ENCODE data around the gene EXOC3L4. TPM values are rescaled to one million over a fixed set of nuclear protein-coding genes. Genes with fewer than 3 reads are reported as not detected.

The EXOC3L4 gene
- total and polyA plus RNA-seq, 2 donors (not counting 3 experiments of a cell fraction or from before 2014, with no cell fraction given) = not detected

GRCh38 chr14:103078420-103078749 is 16.1 kb upstream of the EXOC3L4 start:
- Histone ChIP-seq H3K36me3 (ENCODE audit: control insufficient read depth in 2 of 2, extremely low read depth in 1 of 2, insufficient read depth in 2 of 2, low read length in 2 of 2) (no peaks in the 10 kb centered on the region), H3K27me3 (ENCODE audit: control insufficient read depth in 2 of 2, insufficient read depth in 2 of 2, low read length in 2 of 2) (peaks cover 0 to 2% of the 10 kb centered on the region in 2 experiments), H3K9me3 (replicated peaks; ENCODE audit: control insufficient read depth, insufficient read depth, low read length) (no peaks in the 10 kb centered on the region), H3K4me2 (ENCODE audit: insufficient read depth, low read length) (no peak overlapping the region), H3K4me3 (replicated peaks in 1 of 3; ENCODE audit: insufficient read depth in 1 of 3, low read depth in 1 of 3, low read length in 3 of 3) (no peak overlapping the region), H2AFZ (ENCODE audit: low read depth, low read length) (no peak overlapping the region), H4K20me1 (replicated peaks; ENCODE audit: control insufficient read depth, extremely low read depth, insufficient read depth, low read length) (no peaks in the 10 kb centered on the region), H3K27ac (ENCODE audit: insufficient read depth, low read depth, low read length) (no peak overlapping the region), H3K79me2 (ENCODE audit: control insufficient read depth, insufficient read depth, low read length) (no peaks in the 10 kb centered on the region), H3K9me1 (replicated peaks; ENCODE audit: control insufficient read depth, extremely low read depth, insufficient read depth, low read length) (no peaks in the 10 kb centered on the region), H3K4me1 (ENCODE audit: control insufficient read depth, extremely low read depth, insufficient read depth, low read length) (peaks cover 8% of the 10 kb centered on the region), H3K9ac (replicated peaks; ENCODE audit: extremely low read depth, insufficient read depth, low read length) (no peak overlapping the region)
- dilution Hi-C loops (cut with MboI; ENCODE audit: extremely low pct_ligation_motif_present, low sequenced_read_pairs) (no loop called here), intact Hi-C loops (cut with micrococcal nuclease) (loop anchor here (1.0 kb wide), 2 partner anchors 107 to 215 kb away; no protein-coding TSS in a partner anchor)
- peak; percentile 90 for FAIRE-seq
- POLR2A ChIA-PET = interaction anchor here (0.7 kb wide), 1 partner anchor 213 kb away, joined by 10 read pairs; no protein-coding TSS in a partner anchor
- BruUV-seq (replicated peaks) = no TSS peak
- DNase-seq (ENCODE audit: low read depth, low spot score) = peak; percentile 69
- TF ChIP-seq FOS (IDR thresholded peaks at IDR 0.05; ENCODE audit: borderline replicate concordance, insufficient read depth, low read length) = no peak
- peak; percentile 63 to 90 for TF ChIP-seq CTCF (IDR thresholded peaks at IDR 0.05; ENCODE audit: extremely low read depth in 1 of 2, insufficient read depth in 1 of 2, low read depth in 1 of 2, low read length in 2 of 2)
- TF ChIP-seq POLR2AphosphoS5 (IDR thresholded peaks at IDR 0.05; ENCODE audit: insufficient read depth, low read depth, low read length) = peak; percentile 24
- CTCF ChIA-PET = interaction anchor here (0.7 to 3.1 kb wide), 14 partner anchors 8 to 885 kb away, joined by 3 to 12 read pairs (median 4); no protein-coding TSS in a partner anchor

GRCh38 chr14:103078860-103079587 is 15.5 kb upstream of the EXOC3L4 start:
- FAIRE-seq (no peak), DNase-seq (ENCODE audit: low read depth, low spot score) (no peak)
- peaks cover under 1 to 2% of the 10 kb centered on the region in 2 experiments for H3K27me3 ChIP-seq (ENCODE audit: control insufficient read depth in 2 of 2, insufficient read depth in 2 of 2, low read length in 2 of 2)
- TF ChIP-seq FOS (IDR thresholded peaks at IDR 0.05; ENCODE audit: borderline replicate concordance, insufficient read depth, low read length) (no peak), EZH2 (IDR thresholded peaks at IDR 0.05; ENCODE audit: borderline replicate concordance, low read depth, low read length, severe bottlenecking) (no peak), MAX (IDR thresholded peaks at IDR 0.05; ENCODE audit: insufficient read depth, insufficient read length) (no peak), JUN (IDR thresholded peaks at IDR 0.05; ENCODE audit: borderline replicate concordance, insufficient read depth, insufficient read length, low read depth) (no peak)
- dilution Hi-C loops (cut with MboI; ENCODE audit: extremely low pct_ligation_motif_present, low sequenced_read_pairs) (no loop called here), intact Hi-C loops (cut with micrococcal nuclease) (loop anchor here (1.0 kb wide), 2 partner anchors 106 to 214 kb away; no protein-coding TSS in a partner anchor)
- H3K9ac ChIP-seq (replicated peaks; ENCODE audit: extremely low read depth, insufficient read depth, low read length) = no peak overlapping the region
- H4K20me1 ChIP-seq (replicated peaks; ENCODE audit: control insufficient read depth, extremely low read depth, insufficient read depth, low read length) = no peaks in the 10 kb centered on the region
- no peaks in the 10 kb centered on the region for H3K79me2 ChIP-seq (ENCODE audit: control insufficient read depth, insufficient read depth, low read length)
- H3K27ac ChIP-seq (ENCODE audit: insufficient read depth, low read depth, low read length) = no peak overlapping the region
- BruUV-seq (replicated peaks) = no TSS peak
- H2AFZ ChIP-seq (ENCODE audit: low read depth, low read length) = no peak overlapping the region
- no peaks in the 10 kb centered on the region for H3K9me3 ChIP-seq (replicated peaks; ENCODE audit: control insufficient read depth, insufficient read depth, low read length)
- H3K4me3 ChIP-seq (replicated peaks in 1 of 3; ENCODE audit: insufficient read depth in 1 of 3, low read depth in 1 of 3, low read length in 3 of 3) = no peak overlapping the region
- CTCF ChIA-PET = interaction anchor here (0.6 to 3.1 kb wide), 16 partner anchors 8 to 886 kb away, joined by 3 to 12 read pairs (median 4); no protein-coding TSS in a partner anchor
- H3K4me1 ChIP-seq (ENCODE audit: control insufficient read depth, extremely low read depth, insufficient read depth, low read length) = peaks cover 8% of the 10 kb centered on the region
- POLR2A ChIA-PET = interaction anchor here (0.7 kb wide), 1 partner anchor 212 kb away, joined by 10 read pairs; no protein-coding TSS in a partner anchor
- H3K4me2 ChIP-seq (ENCODE audit: insufficient read depth, low read length) = no peak overlapping the region
- H3K9me1 ChIP-seq (replicated peaks; ENCODE audit: control insufficient read depth, extremely low read depth, insufficient read depth, low read length) = no peaks in the 10 kb centered on the region
- H3K36me3 ChIP-seq (ENCODE audit: control insufficient read depth in 2 of 2, extremely low read depth in 1 of 2, insufficient read depth in 2 of 2, low read length in 2 of 2) = no peaks in the 10 kb centered on the region
